H9 (cell line): ENCODE measurements around the gene ACACA. TPM values are rescaled to one million over a fixed set of nuclear protein-coding genes. Genes with fewer than 3 reads are reported as not detected.

Experiments used
- DNase-seq: peaks from one replicate; pipeline ENCODE4 v3.0.0-alpha.2; 2017
- H2AFZ ChIP-seq: one replicate; pipeline ENCODE4 v1.6.1; 2013; ENCODE audit warnings: mild to moderate bottlenecking, low read length, control low read depth, moderate library complexity
- H2AK5ac ChIP-seq: 2 replicates; pipeline ENCODE4 v1.6.1; 2013; ENCODE audit warnings: low read length, control low read depth, mixed read lengths; ENCODE audit not compliant: insufficient read length
- H2BK120ac ChIP-seq: one replicate; pipeline ENCODE4 v1.6.1; 2013; ENCODE audit warnings: low read depth, mild to moderate bottlenecking, low read length, control low read depth, inconsistent platforms; ENCODE audit not compliant: poor library complexity, severe bottlenecking
- H2BK12ac ChIP-seq: 2 replicates; pipeline ENCODE4 v1.6.1; 2013; ENCODE audit warnings: low read length, control low read depth, mixed read lengths, low read depth; ENCODE audit not compliant: insufficient read length
- H2BK15ac ChIP-seq: 2 replicates; pipeline ENCODE4 v1.6.1; 2013; ENCODE audit warnings: low read depth, low read length, control low read depth
- H2BK20ac ChIP-seq: one replicate; pipeline ENCODE4 v1.6.1; 2013; ENCODE audit warnings: low read depth, mild to moderate bottlenecking, low read length, control low read depth, inconsistent platforms; ENCODE audit not compliant: poor library complexity, severe bottlenecking
- H2BK5ac ChIP-seq: 2 replicates; pipeline ENCODE4 v1.6.1; 2013; ENCODE audit warnings: low read length, control low read depth, mixed read lengths; ENCODE audit not compliant: insufficient read length
- H3K14ac ChIP-seq: 2 replicates; pipeline ENCODE4 v1.6.1; 2013; ENCODE audit warnings: low read length, control low read depth; ENCODE audit not compliant: insufficient read depth
- H3K18ac ChIP-seq: 2 replicates; pipeline ENCODE4 v1.6.1; 2013; ENCODE audit warnings: low read depth, mild to moderate bottlenecking, mixed read lengths, low read length, control low read depth; ENCODE audit not compliant: insufficient read length
- H3K23ac ChIP-seq: 2 replicates; pipeline ENCODE4 v1.6.1; 2013; ENCODE audit warnings: low read length, control low read depth, mixed read lengths, low read depth; ENCODE audit not compliant: insufficient read length
- H3K23me2 ChIP-seq: 2 replicates; pipeline ENCODE4 v1.6.1; 2013; ENCODE audit warnings: low read depth, mild to moderate bottlenecking, mixed read lengths, low read length, control low read depth; ENCODE audit not compliant: insufficient read length, poor library complexity, severe bottlenecking
- H3K27ac ChIP-seq: 2 replicates; pipeline ENCODE4 v1.5.1; 2013; ENCODE audit warnings: low read length, control low read depth, mixed read lengths, low read depth; ENCODE audit not compliant: insufficient read length
- H3K27me3 ChIP-seq: 2 replicates; pipeline ENCODE4 v1.6.1; 2013; ENCODE audit warnings: low read length, control low read depth, inconsistent platforms; ENCODE audit not compliant: insufficient read depth
- H3K4ac ChIP-seq: 2 replicates; pipeline ENCODE4 v1.6.1; 2013; ENCODE audit warnings: low read depth, mild to moderate bottlenecking, control low read depth, inconsistent platforms, low read length, moderate library complexity
- H3K4me1 ChIP-seq: 2 replicates; pipeline ENCODE4 v1.6.1; 2013; ENCODE audit warnings: low read length, control low read depth, inconsistent platforms; ENCODE audit not compliant: insufficient read depth
- H3K4me2 ChIP-seq: 2 replicates; pipeline ENCODE4 v1.6.1; 2013; ENCODE audit warnings: low read length, control low read depth, mixed read lengths; ENCODE audit not compliant: insufficient read length, insufficient read depth
- H3K56ac ChIP-seq: 2 replicates; pipeline ENCODE4 v1.6.1; 2013; ENCODE audit warnings: low read depth, mild to moderate bottlenecking, mixed read lengths, low read length, control low read depth; ENCODE audit not compliant: insufficient read length
- H3K79me1 ChIP-seq: 2 replicates; pipeline ENCODE4 v1.6.1; 2013; ENCODE audit warnings: low read depth, mild to moderate bottlenecking, moderate library complexity, low read length, control low read depth, inconsistent platforms; ENCODE audit not compliant: insufficient read depth, poor library complexity, severe bottlenecking
- H3K79me2 ChIP-seq: 2 replicates; pipeline ENCODE4 v1.6.1; 2013; ENCODE audit warnings: low read length, control low read depth, inconsistent platforms; ENCODE audit not compliant: insufficient read depth
- H3K9ac ChIP-seq: 2 replicates; pipeline ENCODE4 v1.6.1; 2013; ENCODE audit warnings: low read length, control low read depth, mixed read lengths; ENCODE audit not compliant: insufficient read length; ENCODE audit errors: extremely low read depth
- H3K9me3 ChIP-seq: one replicate; pipeline ENCODE4 v1.6.1; 2013; ENCODE audit warnings: low read depth, low read length, inconsistent platforms; ENCODE audit not compliant: control insufficient read depth
- H3T11ph ChIP-seq: one replicate; pipeline ENCODE4 v1.6.1; 2013; ENCODE audit warnings: mild to moderate bottlenecking, low read length, control low read depth, inconsistent platforms
- H4K20me1 ChIP-seq: one replicate; pipeline ENCODE4 v1.6.1; 2013; ENCODE audit not compliant: control insufficient read depth, insufficient read length, insufficient read depth
- H4K5ac ChIP-seq: 2 replicates; pipeline ENCODE4 v1.6.1; 2013; ENCODE audit warnings: low read depth, mild to moderate bottlenecking, mixed read lengths, low read length, control low read depth; ENCODE audit not compliant: insufficient read length
- H4K8ac ChIP-seq: replicated peaks from 2 replicates; pipeline ENCODE4 v1.6.1; 2013; ENCODE audit warnings: low read length, control low read depth, mixed read lengths, low read depth; ENCODE audit not compliant: insufficient read length
- H4K91ac ChIP-seq: 2 replicates; pipeline ENCODE4 v1.6.1; 2013; ENCODE audit warnings: low read depth, mild to moderate bottlenecking, moderate library complexity, mixed read lengths, low read length, control low read depth; ENCODE audit not compliant: insufficient read length
- H3K27ac Mint-ChIP-seq, 3 experiments: 2 replicates in 2 of 3; 3 replicates in 1 of 3; pipeline ENCODE4 v1.8.0; 2020 to 2021; ENCODE audit warnings: mixed read lengths in 3 of 3, mild to moderate bottlenecking in 1 of 3, moderate library complexity in 1 of 3
- H3K27me3 Mint-ChIP-seq: 2 replicates; pipeline ENCODE4 v1.8.0; 2021; ENCODE audit warnings: low read depth, mild to moderate bottlenecking, moderate library complexity, mixed read lengths
- H3K36me3 Mint-ChIP-seq, 3 experiments: 2 replicates in 2 of 3; 3 replicates in 1 of 3; pipeline ENCODE4 v1.8.0; 2020 to 2021; ENCODE audit warnings: low read depth in 3 of 3, mixed read lengths in 3 of 3; ENCODE audit not compliant: insufficient read depth in 1 of 3
- H3K4me1 Mint-ChIP-seq, 2 experiments: 2 replicates each; pipeline ENCODE4 v1.8.0; 2020; ENCODE audit warnings: mixed read lengths in 2 of 2
- H3K4me3 Mint-ChIP-seq, 2 experiments: 2 replicates in 1 of 2; 3 replicates in 1 of 2; pipeline ENCODE4 v1.8.0; 2020 to 2021; ENCODE audit warnings: mild to moderate bottlenecking in 2 of 2, mixed read lengths in 2 of 2, moderate library complexity in 1 of 2
- H3K9me3 Mint-ChIP-seq, 2 experiments: 2 replicates in 1 of 2; 3 replicates in 1 of 2; pipeline ENCODE4 v1.8.0; 2020; ENCODE audit warnings: mild to moderate bottlenecking in 2 of 2, mixed read lengths in 2 of 2, moderate library complexity in 1 of 2
- CTCF ChIP-seq: fragments of 200-600 bp; sonication (generic); conservative IDR thresholded peaks from 3 replicates; pipeline ENCODE4 v1.8.0; 2021; ENCODE audit warnings: antibody characterized with exemption, mild to moderate bottlenecking
- WGBS: extraction: QIAGEN DNeasy Blood & Tissue Kit; methylation state at CpG from one replicate; pipeline ENCODE4 v1.1.7; 2013; ENCODE audit warnings: missing lambda C conversion rate, low lambda C conversion rate, mixed read lengths; ENCODE audit not compliant: insufficient read length; ENCODE audit errors: extremely low coverage; 5-methylcytosine and 5-hydroxymethylcytosine counted together
- total RNA-seq: library from RNA; stranded (reverse); gene quantifications from 2 replicates; pipeline ENCODE4 v1.2.1, GENCODE V29; 2021

Gene ACACA
- total RNA-seq, 1 experiment from 2014 or later: 135 TPM

GRCh38 chr17:37148156-37148555, 258.5 kb downstream of the ACACA start:
- no peak overlapping the region for H3K14ac ChIP-seq
- no peaks in the 10 kb centered on the region for H3K79me2 ChIP-seq
- no CpG with 5 or more reads among the region's 2 CpGs for WGBS
- Mint-ChIP-seq H3K36me3 (peaks cover 23 to 41% (median 38%) of the 10 kb centered on the region in 3 experiments; a peak in 6 of 7 replicates), H3K4me3 (no peak overlapping the region), H3K27me3 (no peaks in the 10 kb centered on the region), H3K27ac (peak overlapping the region in 1 of 3 experiments; percentile 81; a peak in 1 of 7 replicates), H3K4me1 (peaks cover 16 to 17% of the 10 kb centered on the region in 2 experiments), H3K9me3 (no peaks in the 10 kb centered on the region)
- DNase-seq: no peak
- no peak for TF ChIP-seq CTCF
- H3K9me3 ChIP-seq: no peaks in the 10 kb centered on the region
- no peak overlapping the region for H3K27ac ChIP-seq
- H4K91ac ChIP-seq: no peak overlapping the region
- H3K23ac ChIP-seq: no peak overlapping the region
- no peak overlapping the region for H2BK12ac ChIP-seq
- no peak overlapping the region for H3K18ac ChIP-seq
- H3T11ph ChIP-seq: no peak overlapping the region
- H2BK5ac ChIP-seq: no peak overlapping the region
- no peaks in the 10 kb centered on the region for H3K23me2 ChIP-seq
- H2BK120ac ChIP-seq: no peak overlapping the region
- H3K4ac ChIP-seq: no peak overlapping the region
- H3K4me1 ChIP-seq: no peaks in the 10 kb centered on the region
- no peaks in the 10 kb centered on the region for H4K20me1 ChIP-seq
- H3K56ac ChIP-seq: no peak overlapping the region
- no peak overlapping the region for H2AK5ac ChIP-seq
- no peak overlapping the region for H4K8ac ChIP-seq
- no peak overlapping the region for H2AFZ ChIP-seq
- H4K5ac ChIP-seq: no peak overlapping the region
- H2BK15ac ChIP-seq: no peak overlapping the region
- H3K4me2 ChIP-seq: no peak overlapping the region
- H3K9ac ChIP-seq: no peak overlapping the region
- no peaks in the 10 kb centered on the region for H3K79me1 ChIP-seq
- H3K27me3 ChIP-seq: no peaks in the 10 kb centered on the region
- H2BK20ac ChIP-seq: no peak overlapping the region
